CD14-positive monocyte (primary cell): Measurements from ENCODE around the gene CAMKK2. TPM values are rescaled to one million over a fixed set of nuclear protein-coding genes. Genes with fewer than 3 reads are reported as not detected.

ENCODE experiments used
- DNase-seq, 3 donors: peaks; one replicate each; pipeline ENCODE4 v3.0.0-alpha.2; 2011 to 2022
- H2AFZ ChIP-seq: 2 replicates; pipeline ENCODE4 v1.6.0; 2012; ENCODE audit warnings: mild to moderate bottlenecking, low read depth, low read length, inconsistent platforms; ENCODE audit not compliant: insufficient read depth, poor library complexity, severe bottlenecking
- H3K27ac ChIP-seq, 2 donors: 1 replicate in 1 of 2; 2 replicates in 1 of 2; pipeline ENCODE4 v1.5.1; 2012 to 2013; ENCODE audit warnings: low read length in 2 of 2, control low read depth in 1 of 2, inconsistent platforms in 1 of 2, low read depth in 1 of 2, mild to moderate bottlenecking in 1 of 2
- H3K27me3 ChIP-seq, 2 donors: one replicate each; pipeline versions ENCODE4 v1.6.0 to v1.6.1; 2011 to 2013; ENCODE audit warnings: low read length in 2 of 2; ENCODE audit not compliant: control insufficient read depth in 2 of 2, insufficient read depth in 2 of 2
- H3K36me3 ChIP-seq, 2 donors: replicated peaks in 1 of 2; 1 replicate in 1 of 2; 2 replicates in 1 of 2; pipeline versions ENCODE4 v1.5.1 to v1.6.1; 2012 to 2013; ENCODE audit warnings: low read length in 2 of 2, control low read depth in 1 of 2, inconsistent platforms in 1 of 2, mild to moderate bottlenecking in 1 of 2; ENCODE audit not compliant: insufficient read depth in 2 of 2, control insufficient read depth in 1 of 2
- H3K4me1 ChIP-seq, 2 donors: 1 replicate in 1 of 2; 2 replicates in 1 of 2; pipeline versions ENCODE4 v1.5.1 to v1.6.1; 2012 to 2013; ENCODE audit warnings: low read length in 2 of 2, control low read depth in 1 of 2, inconsistent platforms in 1 of 2, mild to moderate bottlenecking in 1 of 2, moderate library complexity in 1 of 2; ENCODE audit not compliant: insufficient read depth in 2 of 2, control insufficient read depth in 1 of 2
- H3K4me2 ChIP-seq: replicated peaks from 2 replicates; pipeline ENCODE3; 2012; ENCODE audit warnings: low read length, moderate library complexity, mild to moderate bottlenecking; ENCODE audit not compliant: poor library complexity, severe bottlenecking; ENCODE audit errors: extremely low read depth
- H3K4me3 ChIP-seq, 3 experiments: fragments of 200-600 bp in 1 of 3; sonication (generic) in 1 of 3; replicated peaks in 1 of 3; 1 replicate in 2 of 3; 2 replicates in 1 of 3; pipeline ENCODE4 v1.5.1; 2011 to 2013; ENCODE audit warnings: low read length in 3 of 3, mild to moderate bottlenecking in 3 of 3, control low read depth in 2 of 3, low read depth in 2 of 3, inconsistent platforms in 1 of 3, moderate library complexity in 1 of 3
- H3K79me2 ChIP-seq: 2 replicates; pipeline ENCODE4 v1.6.0; 2012; ENCODE audit warnings: mild to moderate bottlenecking, control low read depth, inconsistent platforms, low read length, moderate library complexity; ENCODE audit not compliant: insufficient read depth
- H3K9ac ChIP-seq: 2 replicates; pipeline ENCODE4 v1.6.0; 2017; ENCODE audit warnings: low read length, mild to moderate bottlenecking; ENCODE audit not compliant: insufficient read depth, poor library complexity, severe bottlenecking
- H3K9me3 ChIP-seq, 2 donors: replicated peaks in 1 of 2; 1 replicate in 1 of 2; 2 replicates in 1 of 2; pipeline versions ENCODE4 v1.5.1 to v1.6.1; 2012 to 2013; ENCODE audit warnings: low read length in 2 of 2, control low read depth in 1 of 2; ENCODE audit not compliant: control insufficient read depth in 1 of 2, insufficient read depth in 1 of 2
- H4K20me1 ChIP-seq: 2 replicates; pipeline ENCODE4 v1.6.0; 2012; ENCODE audit warnings: mild to moderate bottlenecking, low read length, control low read depth, moderate library complexity; ENCODE audit not compliant: insufficient read depth
- H3K27ac Mint-ChIP-seq, 7 donors: one replicate each; pipeline ENCODE4 v1.8.0; 2020; ENCODE audit warnings: mild to moderate bottlenecking in 7 of 7, mixed read lengths in 7 of 7, moderate library complexity in 6 of 7, inconsistent platforms in 2 of 7
- H3K27me3 Mint-ChIP-seq, 3 donors: one replicate each; pipeline ENCODE4 v1.8.0; 2021 to 2022; ENCODE audit warnings: low read depth in 3 of 3, mild to moderate bottlenecking in 3 of 3, mixed read lengths in 3 of 3, moderate library complexity in 3 of 3, inconsistent platforms in 1 of 3
- H3K36me3 Mint-ChIP-seq, 2 donors: one replicate each; pipeline ENCODE4 v1.8.0; 2020; ENCODE audit warnings: mixed read lengths in 2 of 2, inconsistent platforms in 1 of 2, mild to moderate bottlenecking in 1 of 2
- H3K4me1 Mint-ChIP-seq: one replicate; pipeline ENCODE4 v1.8.0; 2020; ENCODE audit warnings: mild to moderate bottlenecking, mixed read lengths
- H3K4me3 Mint-ChIP-seq, 2 donors: one replicate each; pipeline ENCODE4 v1.8.0; 2020; ENCODE audit warnings: mild to moderate bottlenecking in 2 of 2, mixed read lengths in 2 of 2, moderate library complexity in 1 of 2
- H3K9me3 Mint-ChIP-seq, 7 donors: one replicate each; pipeline ENCODE4 v1.8.0; 2020 to 2022; ENCODE audit warnings: mixed read lengths in 7 of 7, mild to moderate bottlenecking in 6 of 7, moderate library complexity in 6 of 7, inconsistent platforms in 2 of 7
- CTCF ChIP-seq: fragments of 200-600 bp; IDR thresholded peaks from one replicate; pipeline ENCODE4 v1.8.0; 2022; ENCODE audit warnings: antibody characterized with exemption, mild to moderate bottlenecking
- WGBS: methylation state at CpG from one replicate; pipeline ENCODE4 v1.1.5; 2013; ENCODE audit warnings: missing lambda C conversion rate; ENCODE audit not compliant: insufficient coverage; 5-methylcytosine and 5-hydroxymethylcytosine counted together
- intact Hi-C, 2 donors: fragments of 100-400 bp; cut with micrococcal nuclease; formaldehyde crosslinking; loops; one replicate each; pipeline versions ENCODE4 v1.15.0 to v1.15.1; 2023
- polyA plus RNA-seq, 3 donors: library from polyadenylated mRNA; depleted of rRNA in 1 of 3; unstranded in 2 of 3; stranded (reverse) in 1 of 3; fragments of 300-500 nt in 2 of 3; fragments of >200 nt in 1 of 3; fragmentation: Illumina TruSeq in 2 of 3; gene quantifications; 1 replicate in 2 of 3; 2 replicates in 1 of 3; pipeline ENCODE4 v1.2.3, GENCODE V29; 2012 to 2021

Gene CAMKK2
- polyA plus RNA-seq, 3 donors, result 55.6 to 71.4 (median 71.0) TPM

DNA sequence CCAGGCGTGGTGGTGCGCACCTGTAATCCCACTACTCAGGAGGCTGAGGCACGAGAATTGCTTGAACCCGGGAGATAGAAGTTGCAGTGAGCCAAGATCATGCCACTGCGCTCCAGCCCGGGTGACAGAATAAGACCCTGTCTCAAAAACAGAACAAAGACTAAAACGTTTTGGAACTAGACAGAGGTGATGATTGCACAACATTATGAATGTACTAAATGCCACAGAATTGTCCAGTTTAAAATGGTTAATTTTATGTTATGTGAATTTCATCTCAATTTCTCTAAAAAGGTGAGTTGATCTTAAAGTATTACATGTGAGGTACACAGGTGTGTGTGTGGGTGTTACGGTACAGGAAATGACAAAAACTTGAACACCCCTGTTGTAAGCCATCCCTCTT, 70.1 kb downstream of the CAMKK2 start:
- peaks cover 3% of the 10 kb centered on the region for H3K79me2 ChIP-seq
- no peak overlapping the region for H3K27ac Mint-ChIP-seq
- H2AFZ ChIP-seq, result no peak overlapping the region
- no peak overlapping the region for H3K4me2 ChIP-seq
- peaks cover 13 to 18% of the 10 kb centered on the region in 2 donors for H3K4me1 ChIP-seq
- H3K9me3 Mint-ChIP-seq, result no peaks in the 10 kb centered on the region
- no peak for TF ChIP-seq CTCF
- H3K36me3 Mint-ChIP-seq, result peaks cover 65 to 87% of the 10 kb centered on the region in 2 donors
- H3K27me3 ChIP-seq, result no peaks in the 10 kb centered on the region
- H4K20me1 ChIP-seq, result peaks cover 14% of the 10 kb centered on the region
- intact Hi-C loops, result no loop called here
- WGBS, result 100% methylated on average over 4 of the region's 8 CpGs
- peaks cover 60 to 75% of the 10 kb centered on the region in 2 donors for H3K36me3 ChIP-seq
- no peaks in the 10 kb centered on the region for H3K9me3 ChIP-seq
- H3K4me3 ChIP-seq, result no peak overlapping the region
- no peak overlapping the region for H3K9ac ChIP-seq
- no peak overlapping the region for H3K4me3 Mint-ChIP-seq
- H3K4me1 Mint-ChIP-seq, result peaks cover 17% of the 10 kb centered on the region
- no peak for DNase-seq
- peaks cover 0 to 4% (median 0%) of the 10 kb centered on the region in 3 donors for H3K27me3 Mint-ChIP-seq
- H3K27ac ChIP-seq, result no peak overlapping the region

- Histone ChIP-seq H3K27me3 (no peaks in the 10 kb centered on the region), H3K9me3 (no peaks in the 10 kb centered on the region), H3K9ac (no peak overlapping the region), H3K4me3 (no peak overlapping the region), H2AFZ (no peak overlapping the region), H3K79me2 (peaks cover 3% of the 10 kb centered on the region), H3K36me3 (peaks cover 61 to 84% of the 10 kb centered on the region in 2 donors), H3K27ac (no peak overlapping the region), H4K20me1 (peaks cover 9% of the 10 kb centered on the region), H3K4me1 (peaks cover 13 to 17% of the 10 kb centered on the region in 2 donors), H3K4me2 (no peak overlapping the region)
- no peak overlapping the region for H3K4me3 Mint-ChIP-seq
- DNase-seq, result no peak
- no peaks in the 10 kb centered on the region for H3K9me3 Mint-ChIP-seq
- H3K4me1 Mint-ChIP-seq, result peaks cover 23% of the 10 kb centered on the region
- TF ChIP-seq CTCF, result no peak
- peaks cover 0 to 4% (median 0%) of the 10 kb centered on the region in 3 donors for H3K27me3 Mint-ChIP-seq
- intact Hi-C loops, result loop anchor here in 1 of 2 donors (5.0 kb wide), 1 partner anchor 162 kb away; no protein-coding TSS in a partner anchor
- 32% methylated on average over 8 of the region's 8 CpGs for WGBS
- peak overlapping the region in 3 of 7 donors; percentile 51 to 74 (median 67) for H3K27ac Mint-ChIP-seq
- peaks cover 71 to 88% of the 10 kb centered on the region in 2 donors for H3K36me3 Mint-ChIP-seq
Observed at GRCh38 chr12:121224591-121224990, 71.9 kb downstream of the CAMKK2 start.
